Memory B cell (primary cell): ENCODE measurements around the gene LIX1.

ENCODE experiments used
- ATAC-seq: fragments of 150-1000 bp; cut with Tn5 transposase; 2 replicates; pipeline ENCODE4 v1.10.0; 2021; ENCODE audit warnings: low read depth, mild to moderate bottlenecking, moderate library complexity
- DNase-seq, 2 donors: peaks; one replicate each; pipeline ENCODE4 v3.0.0; 2022; ENCODE audit warnings: low spot score in 2 of 2
- H3K27ac Mint-ChIP-seq: one replicate; pipeline ENCODE4 v1.8.0; 2022; ENCODE audit warnings: mild to moderate bottlenecking, moderate library complexity, mixed read lengths
- H3K27me3 Mint-ChIP-seq: one replicate; pipeline ENCODE4 v1.8.0; 2022; ENCODE audit warnings: mixed read lengths
- H3K36me3 Mint-ChIP-seq: one replicate; pipeline ENCODE4 v1.8.0; 2022; ENCODE audit warnings: mild to moderate bottlenecking, mixed read lengths
- H3K4me1 Mint-ChIP-seq: one replicate; pipeline ENCODE4 v1.8.0; 2022; ENCODE audit warnings: mixed read lengths
- H3K4me3 Mint-ChIP-seq: one replicate; pipeline ENCODE4 v1.8.0; 2022; ENCODE audit warnings: mild to moderate bottlenecking, moderate library complexity, mixed read lengths
- H3K9me3 Mint-ChIP-seq: one replicate; pipeline ENCODE4 v1.8.0; 2022; ENCODE audit warnings: mixed read lengths

Gene LIX1

DNA sequence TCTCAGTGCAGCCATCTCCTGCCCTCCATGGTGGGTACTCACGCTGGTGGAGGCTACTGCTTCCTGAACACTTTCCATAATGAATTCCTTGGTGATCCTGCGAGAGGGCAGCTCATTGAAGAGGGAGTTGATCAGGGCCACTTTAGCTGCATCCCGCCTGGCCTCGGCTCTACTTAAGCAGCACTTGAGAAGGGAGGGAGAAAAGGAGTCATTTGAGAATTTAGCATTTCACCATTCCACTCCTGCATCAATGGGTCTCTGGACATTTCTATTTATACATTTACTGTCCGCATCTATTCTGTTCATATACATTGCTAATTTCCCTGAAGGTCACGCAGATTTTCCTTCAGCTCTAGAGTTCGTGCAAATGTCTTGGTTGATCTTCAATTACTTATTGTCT, 35.1 kb downstream of the LIX1 start:
- H3K4me3 Mint-ChIP-seq: no peak overlapping the region
- peaks cover 3% of the 10 kb centered on the region for H3K36me3 Mint-ChIP-seq
- no peaks in the 10 kb centered on the region for H3K9me3 Mint-ChIP-seq
- ATAC-seq (no peak), DNase-seq (no peak)
- no peak overlapping the region for H3K27ac Mint-ChIP-seq
- H3K4me1 Mint-ChIP-seq: no peaks in the 10 kb centered on the region
- H3K27me3 Mint-ChIP-seq: peaks cover 1% of the 10 kb centered on the region

DNA sequence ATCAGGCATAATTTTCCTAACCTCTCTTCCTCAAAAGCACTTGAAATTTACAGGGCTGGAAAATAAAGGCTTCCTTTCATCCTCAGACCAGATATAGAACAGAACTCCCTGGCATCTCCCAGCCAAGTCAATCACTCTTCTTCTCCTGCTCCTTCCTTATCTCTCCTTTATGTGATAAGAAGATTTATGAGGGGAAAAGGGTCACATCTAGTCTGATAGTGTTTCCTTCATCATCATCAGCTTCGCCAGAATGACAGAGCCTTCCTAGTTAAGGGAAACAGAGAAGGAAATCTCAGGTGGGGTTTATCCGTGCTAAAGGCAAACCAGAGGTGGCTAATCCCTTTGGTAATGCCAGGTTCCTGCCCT, 36.2 kb downstream of the LIX1 start:
- H3K4me3 Mint-ChIP-seq: no peak overlapping the region
- ATAC-seq (no peak), DNase-seq (no peak)
- H3K9me3 Mint-ChIP-seq: no peaks in the 10 kb centered on the region
- no peak overlapping the region for H3K27ac Mint-ChIP-seq
- H3K4me1 Mint-ChIP-seq: no peaks in the 10 kb centered on the region
- H3K27me3 Mint-ChIP-seq: peaks cover 1% of the 10 kb centered on the region
- peaks cover 3% of the 10 kb centered on the region for H3K36me3 Mint-ChIP-seq

DNA sequence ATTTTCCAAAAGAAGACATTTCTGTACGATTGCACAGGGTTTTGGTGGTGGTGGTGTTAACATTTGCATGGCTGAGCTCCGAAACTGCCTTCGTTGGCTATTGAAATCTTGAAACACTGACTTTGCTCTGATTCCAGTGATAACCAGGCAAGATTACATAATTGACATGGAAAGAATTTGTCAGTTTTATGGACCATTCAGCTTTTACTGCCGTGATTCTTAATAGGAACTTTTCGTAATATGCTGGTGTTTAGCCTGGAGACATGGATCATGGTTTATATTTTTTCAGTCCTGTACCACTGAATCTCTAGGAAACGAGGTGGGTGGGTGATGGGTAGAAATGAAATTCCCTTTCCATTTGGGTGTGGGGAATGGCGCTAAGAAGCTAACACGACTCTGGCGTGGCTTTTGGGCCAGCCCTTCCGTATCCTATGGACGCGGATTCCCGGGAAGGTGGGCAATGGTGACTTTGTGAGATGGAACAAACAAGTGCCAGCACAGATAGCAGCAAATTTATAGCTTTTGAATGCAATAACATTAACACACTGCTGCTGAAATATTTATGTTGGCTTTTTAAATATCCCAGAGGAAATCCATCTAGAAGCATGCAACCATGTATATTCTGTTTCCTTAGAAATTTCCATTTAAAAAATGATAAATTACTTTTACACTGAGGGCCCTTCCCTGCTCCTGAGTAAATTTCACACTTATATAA, 36.8 kb downstream of the LIX1 start:
- H3K27me3 Mint-ChIP-seq: peaks cover 1% of the 10 kb centered on the region
- H3K4me1 Mint-ChIP-seq: no peaks in the 10 kb centered on the region
- H3K4me3 Mint-ChIP-seq: no peak overlapping the region
- no peak for ATAC-seq
- H3K9me3 Mint-ChIP-seq: no peaks in the 10 kb centered on the region
- H3K27ac Mint-ChIP-seq: no peak overlapping the region
- DNase-seq: no peak
- H3K36me3 Mint-ChIP-seq: peaks cover 3% of the 10 kb centered on the region

DNA sequence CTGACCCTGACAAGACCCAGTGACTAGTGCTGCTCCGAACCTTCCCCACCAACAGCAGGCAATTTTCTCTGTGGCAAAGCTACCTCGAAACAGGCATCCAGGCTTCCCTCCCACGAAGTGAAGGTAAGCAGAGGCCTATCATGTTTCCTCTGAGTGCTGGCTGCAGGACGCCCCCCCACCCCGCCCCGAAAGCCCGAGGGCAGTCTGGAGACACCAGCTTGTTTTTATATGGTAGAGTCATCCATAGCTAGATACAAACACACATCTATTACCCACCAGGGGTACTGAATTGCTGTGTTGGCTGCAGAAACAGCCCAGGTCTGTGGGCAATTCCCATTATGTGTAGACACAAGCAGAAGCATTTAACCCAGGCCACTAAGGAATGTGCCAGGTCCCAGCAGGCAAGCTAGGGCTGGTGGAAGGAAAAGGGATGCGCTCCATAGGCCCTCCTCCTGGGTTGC, 40.4 kb downstream of the LIX1 start:
- Mint-ChIP-seq H3K27me3 (peaks cover 2% of the 10 kb centered on the region), H3K4me3 (no peak overlapping the region), H3K36me3 (no peaks in the 10 kb centered on the region), H3K9me3 (no peaks in the 10 kb centered on the region), H3K27ac (no peak overlapping the region), H3K4me1 (peaks cover 3% of the 10 kb centered on the region)
- DNase-seq (no peak), ATAC-seq (no peak)

DNA sequence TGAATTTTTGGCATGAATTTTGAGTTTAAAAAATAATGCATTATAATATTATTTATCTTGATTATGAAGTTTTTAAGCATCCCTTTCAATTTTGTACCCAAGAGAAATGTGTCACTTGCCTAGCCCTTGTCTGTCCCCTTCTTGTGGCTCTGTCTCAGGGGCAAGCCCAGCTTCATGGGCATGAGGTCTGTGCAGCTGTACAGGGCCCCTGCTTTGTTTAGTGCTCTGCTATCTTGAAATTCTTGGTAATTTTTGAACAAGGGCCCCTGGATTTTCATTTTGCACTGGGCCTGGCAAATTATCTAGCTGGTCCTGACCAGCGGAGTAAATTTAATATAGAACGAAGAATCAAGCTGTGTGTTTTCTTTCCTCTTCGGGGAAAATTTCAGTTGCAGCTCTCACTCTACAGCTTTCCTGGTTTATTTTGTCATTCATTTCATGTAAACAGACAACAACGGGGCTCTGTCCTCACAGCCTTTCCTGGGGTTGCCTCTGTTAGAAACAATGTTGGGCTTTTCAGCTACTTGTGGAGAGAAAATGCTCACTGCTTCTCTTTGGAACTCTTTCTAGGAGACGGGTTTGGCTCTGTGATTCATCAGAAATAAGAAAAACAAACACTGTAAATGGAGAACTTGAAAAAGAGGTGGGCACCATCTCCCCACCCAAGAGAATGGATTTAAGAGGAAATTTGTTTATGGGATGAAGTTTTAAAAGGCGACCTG, 41.1 kb downstream of the LIX1 start:
- DNase-seq (no peak), ATAC-seq (no peak)
- no peak overlapping the region for H3K4me3 Mint-ChIP-seq
- peaks cover 3% of the 10 kb centered on the region for H3K4me1 Mint-ChIP-seq
- H3K27me3 Mint-ChIP-seq: peaks cover 2% of the 10 kb centered on the region
- no peaks in the 10 kb centered on the region for H3K36me3 Mint-ChIP-seq
- no peak overlapping the region for H3K27ac Mint-ChIP-seq
- H3K9me3 Mint-ChIP-seq: no peaks in the 10 kb centered on the region

DNA sequence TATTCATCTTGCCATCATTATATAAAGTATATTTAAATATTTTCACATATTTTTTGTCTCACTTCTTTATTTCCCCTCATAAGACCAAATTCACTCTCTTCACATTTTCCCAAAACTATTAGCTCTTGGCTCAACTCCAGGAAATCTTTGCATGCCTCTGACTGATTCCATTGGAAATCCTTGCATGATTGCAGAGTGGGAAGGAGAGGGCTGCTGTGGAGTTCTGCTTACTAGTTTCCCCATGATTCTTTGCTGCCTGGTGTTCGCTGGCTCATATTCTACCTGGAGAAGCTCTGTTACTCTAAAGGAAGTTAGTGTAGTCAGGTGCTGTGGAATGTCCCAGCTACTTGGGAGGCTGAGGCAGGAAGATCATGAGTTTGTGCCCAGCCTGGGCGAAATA, 41.9 kb downstream of the LIX1 start:
- Mint-ChIP-seq H3K27ac (no peak overlapping the region), H3K4me3 (no peak overlapping the region), H3K4me1 (peaks cover 3% of the 10 kb centered on the region), H3K27me3 (peaks cover 2% of the 10 kb centered on the region), H3K36me3 (no peaks in the 10 kb centered on the region), H3K9me3 (no peaks in the 10 kb centered on the region)
- DNase-seq (no peak), ATAC-seq (no peak)

DNA sequence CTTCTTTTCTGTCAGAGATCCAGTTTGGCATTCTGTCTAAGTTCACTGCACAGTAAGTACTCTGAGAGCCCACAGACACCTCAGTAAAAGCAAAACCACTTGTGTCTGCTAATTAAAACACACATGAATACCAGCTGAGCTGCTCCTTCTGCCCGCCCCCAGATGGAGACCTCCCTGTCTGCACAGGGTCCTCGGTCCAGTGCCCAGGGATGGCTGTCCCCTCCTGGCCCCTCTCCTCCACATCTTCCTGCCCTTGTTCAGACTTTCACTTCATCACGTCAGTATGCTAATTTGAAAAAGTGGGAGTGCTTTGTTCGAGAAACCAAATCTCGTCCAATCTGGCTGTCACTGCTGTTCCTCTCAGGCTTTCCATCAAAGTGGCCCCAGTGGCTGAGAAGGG, 43.5 kb downstream of the LIX1 start:
- no peak for DNase-seq
- Mint-ChIP-seq H3K4me3 (no peak overlapping the region), H3K27me3 (peaks cover 2% of the 10 kb centered on the region), H3K4me1 (peaks cover 3% of the 10 kb centered on the region), H3K27ac (no peak overlapping the region), H3K9me3 (no peaks in the 10 kb centered on the region), H3K36me3 (no peaks in the 10 kb centered on the region)
- no peak for ATAC-seq

DNA sequence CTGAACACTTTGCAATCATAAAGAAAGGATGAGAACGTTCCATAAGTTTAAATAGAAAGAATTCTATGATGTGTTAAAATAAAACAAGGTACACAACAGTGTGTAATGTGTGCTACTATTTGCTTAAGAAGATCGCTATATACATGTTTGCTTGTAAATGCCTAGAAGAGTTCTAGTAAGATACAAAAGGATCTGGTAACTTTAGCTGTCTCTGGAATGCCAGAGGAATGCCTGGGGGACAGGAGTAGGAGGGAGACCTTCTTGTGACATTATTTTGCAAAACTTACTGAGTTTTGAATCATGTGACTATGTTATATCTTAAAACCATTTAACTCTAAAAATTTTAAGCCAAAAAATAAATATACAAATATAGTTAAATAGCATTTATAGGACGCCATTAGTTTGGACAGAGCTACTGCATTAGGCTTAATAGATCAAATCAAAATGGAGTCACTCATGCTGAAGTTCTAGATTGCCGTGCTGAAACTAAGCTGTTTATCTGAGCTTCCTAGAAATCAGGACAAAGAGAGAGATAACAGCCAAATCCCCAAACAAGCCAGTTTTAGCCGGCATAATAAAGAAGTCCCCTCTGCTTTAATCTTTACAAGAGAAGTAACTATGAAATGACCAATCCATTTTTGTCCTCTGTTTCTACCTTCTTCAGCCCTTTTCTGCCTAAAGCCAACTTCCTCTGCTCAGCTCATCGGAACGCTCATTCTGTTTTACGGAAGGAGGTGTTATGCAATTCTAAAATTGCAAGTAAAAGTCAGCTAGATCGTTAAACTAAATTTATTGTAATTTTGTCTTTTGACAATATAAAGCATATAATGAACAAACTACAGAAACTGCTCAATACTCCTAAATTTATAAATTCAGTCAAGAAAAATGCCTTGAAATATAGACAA, 44.8 kb downstream of the LIX1 start:
- Mint-ChIP-seq H3K27ac (no peak overlapping the region), H3K36me3 (no peaks in the 10 kb centered on the region)

DNA sequence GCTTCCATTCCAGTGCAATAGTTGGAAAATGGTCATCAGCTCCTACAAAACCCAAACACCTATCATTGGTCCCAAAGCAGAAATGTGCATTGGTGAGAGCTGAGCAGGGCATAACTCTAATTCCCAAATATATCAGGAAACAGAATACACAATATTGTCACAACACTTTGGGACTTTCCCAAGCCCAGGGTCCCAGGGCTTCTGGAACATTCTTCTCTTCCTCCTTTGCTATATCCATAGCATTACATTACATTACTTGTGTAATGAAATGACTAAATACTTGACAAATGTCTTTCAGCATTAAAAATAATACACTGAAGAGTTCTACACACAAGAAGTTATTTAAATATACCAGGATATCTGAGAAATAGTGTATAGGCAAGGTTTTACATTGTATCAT, 45.6 kb downstream of the LIX1 start:
- H3K36me3 Mint-ChIP-seq: no peaks in the 10 kb centered on the region
- DNase-seq: no peak
- peaks cover 3% of the 10 kb centered on the region for H3K4me1 Mint-ChIP-seq
- no peak for ATAC-seq
- H3K27me3 Mint-ChIP-seq: peaks cover 2% of the 10 kb centered on the region
- H3K9me3 Mint-ChIP-seq: no peaks in the 10 kb centered on the region
- H3K4me3 Mint-ChIP-seq: no peak overlapping the region
- no peak overlapping the region for H3K27ac Mint-ChIP-seq

More for the DNA sequence above, 44.8 kb downstream of the LIX1 start:
- ATAC-seq (no peak), DNase-seq (no peak)
- Mint-ChIP-seq H3K4me1 (peaks cover 3% of the 10 kb centered on the region), H3K9me3 (no peaks in the 10 kb centered on the region), H3K4me3 (no peak overlapping the region), H3K27me3 (peaks cover 2% of the 10 kb centered on the region)

DNA sequence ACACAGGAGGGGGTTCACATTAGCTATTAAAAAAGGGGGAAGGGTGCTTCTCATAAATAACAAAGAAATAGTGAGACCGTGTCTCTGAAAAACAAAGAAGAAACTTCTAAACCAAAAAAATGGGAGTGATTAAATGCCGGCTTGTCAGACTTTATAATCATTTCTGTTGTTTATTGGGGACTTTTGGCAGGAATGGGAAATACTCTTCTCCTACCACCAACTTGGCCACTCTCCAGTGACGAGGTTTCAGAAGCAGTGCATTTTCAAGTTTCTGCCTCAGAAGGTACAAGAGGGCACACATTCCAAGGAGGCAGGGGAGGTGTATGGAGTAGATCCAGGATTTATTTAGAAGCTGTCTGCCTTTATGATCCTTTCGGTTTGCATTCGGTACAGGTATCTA, 46.2 kb downstream of the LIX1 start:
- ATAC-seq (no peak), DNase-seq (no peak)
- Mint-ChIP-seq H3K9me3 (no peaks in the 10 kb centered on the region), H3K27ac (no peak overlapping the region), H3K4me3 (no peak overlapping the region), H3K4me1 (peaks cover 3% of the 10 kb centered on the region), H3K36me3 (no peaks in the 10 kb centered on the region), H3K27me3 (peaks cover 2% of the 10 kb centered on the region)

DNA sequence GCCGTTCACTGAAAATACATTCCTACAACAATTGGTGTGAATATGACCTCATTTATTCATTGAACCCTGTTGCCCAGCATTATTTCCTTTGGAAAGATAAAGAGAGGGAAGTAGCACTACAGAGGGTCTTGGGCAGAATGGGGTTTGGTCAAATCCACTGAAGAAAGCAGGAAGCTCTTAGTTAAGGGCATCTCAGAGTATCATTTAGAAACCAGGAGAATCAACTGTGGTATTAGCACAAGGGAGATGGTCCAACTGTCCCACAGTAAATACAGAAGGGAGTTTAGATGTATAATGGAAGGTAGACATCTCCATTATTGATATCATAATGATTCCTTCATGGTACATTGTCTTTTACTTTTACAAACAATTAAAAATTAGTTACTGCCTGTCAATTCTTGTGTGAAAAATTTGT, 47.1 kb downstream of the LIX1 start:
- no peaks in the 10 kb centered on the region for H3K9me3 Mint-ChIP-seq
- no peaks in the 10 kb centered on the region for H3K36me3 Mint-ChIP-seq
- H3K27ac Mint-ChIP-seq: no peak overlapping the region
- peaks cover 2% of the 10 kb centered on the region for H3K27me3 Mint-ChIP-seq
- no peak for DNase-seq
- H3K4me1 Mint-ChIP-seq: peaks cover 3% of the 10 kb centered on the region
- no peak overlapping the region for H3K4me3 Mint-ChIP-seq
- ATAC-seq: no peak

DNA sequence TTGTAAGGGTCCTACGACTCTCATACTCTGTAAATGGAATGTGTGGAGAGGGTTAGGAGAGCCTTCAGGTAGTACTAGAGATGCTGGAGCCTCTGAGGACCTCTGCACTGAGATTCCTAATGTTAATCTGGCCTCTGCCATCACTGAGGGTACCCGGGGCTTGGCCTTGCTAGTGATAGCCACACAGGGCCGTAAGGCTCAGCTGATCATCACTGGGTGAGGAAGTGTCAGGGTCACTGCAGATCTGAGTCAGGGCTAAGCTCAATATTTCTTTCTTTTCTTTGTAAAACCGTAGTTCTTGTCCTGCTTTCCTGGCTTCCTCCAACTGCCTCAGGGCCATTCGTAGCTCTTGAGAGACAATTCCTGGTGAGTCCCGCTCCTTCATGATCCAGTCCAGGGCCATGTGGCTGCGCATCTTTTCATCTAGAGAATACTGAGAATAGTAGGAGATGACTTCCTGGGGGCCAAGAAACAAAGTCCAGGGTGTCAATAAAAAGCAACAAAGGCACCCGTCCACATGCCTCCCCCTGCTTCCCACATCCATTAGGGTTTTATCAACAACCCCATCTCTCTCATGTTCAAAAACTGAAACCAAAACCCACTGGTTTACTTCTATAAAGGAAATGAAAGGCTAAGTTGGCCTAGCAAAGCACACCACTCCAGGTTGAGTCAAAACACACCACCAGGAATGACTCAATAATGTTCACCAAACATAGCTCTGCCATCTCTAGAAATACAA, 47.7 kb downstream of the LIX1 start:
- H3K4me1 Mint-ChIP-seq: peaks cover 3% of the 10 kb centered on the region
- peaks cover 2% of the 10 kb centered on the region for H3K27me3 Mint-ChIP-seq
- DNase-seq: no peak
- ATAC-seq: no peak
- H3K9me3 Mint-ChIP-seq: no peaks in the 10 kb centered on the region
- H3K27ac Mint-ChIP-seq: no peak overlapping the region
- H3K4me3 Mint-ChIP-seq: no peak overlapping the region
- H3K36me3 Mint-ChIP-seq: no peaks in the 10 kb centered on the region

DNA sequence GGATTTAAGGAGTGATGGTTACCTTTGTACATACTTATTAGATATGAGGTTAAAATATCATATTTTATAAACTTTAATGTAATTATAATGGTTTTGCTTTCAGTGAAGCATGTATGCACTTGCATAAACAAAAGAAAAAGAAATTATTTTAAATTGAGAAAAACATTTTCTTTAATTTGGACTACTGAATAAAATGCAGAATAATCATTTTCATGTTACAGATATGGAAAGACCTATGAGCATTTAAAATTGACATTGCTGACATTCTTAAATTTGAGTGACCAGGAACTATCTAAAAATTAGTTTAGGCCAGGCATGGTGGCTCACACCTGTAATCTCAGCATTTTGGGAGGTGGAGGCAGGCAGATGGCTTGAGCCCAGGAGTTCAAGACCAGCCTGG, 49.2 kb downstream of the LIX1 start:
- H3K27ac Mint-ChIP-seq: no peak overlapping the region
- no peak for ATAC-seq
- H3K4me1 Mint-ChIP-seq: peaks cover 2% of the 10 kb centered on the region
- no peaks in the 10 kb centered on the region for H3K9me3 Mint-ChIP-seq
- no peak for DNase-seq
- no peak overlapping the region for H3K4me3 Mint-ChIP-seq
- no peaks in the 10 kb centered on the region for H3K36me3 Mint-ChIP-seq
- H3K27me3 Mint-ChIP-seq: no peaks in the 10 kb centered on the region

DNA sequence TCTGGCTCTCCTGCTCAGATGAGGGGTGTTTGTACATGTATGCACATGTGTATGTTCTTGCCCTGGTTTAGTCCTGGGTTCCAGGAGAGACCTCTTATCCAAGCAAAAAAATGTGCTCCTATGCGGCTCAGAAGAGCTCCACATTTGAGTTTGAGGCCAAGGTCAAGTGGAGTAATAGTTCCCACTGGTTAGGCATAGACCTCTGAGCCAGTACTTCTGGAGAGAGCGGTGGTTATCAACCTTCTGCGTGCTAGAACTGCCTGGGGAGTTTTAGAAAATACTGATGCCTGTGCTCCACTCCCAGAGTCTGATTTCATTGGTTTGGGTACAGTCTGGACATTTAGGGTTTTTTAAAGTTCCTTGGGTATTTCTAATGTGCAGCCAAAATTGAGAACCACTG, 51.5 kb downstream of the LIX1 start:
- no peaks in the 10 kb centered on the region for H3K27me3 Mint-ChIP-seq
- no peak overlapping the region for H3K27ac Mint-ChIP-seq
- H3K4me1 Mint-ChIP-seq: peaks cover 4% of the 10 kb centered on the region
- DNase-seq: no peak
- H3K4me3 Mint-ChIP-seq: no peak overlapping the region
- ATAC-seq: no peak
- H3K36me3 Mint-ChIP-seq: no peaks in the 10 kb centered on the region
- H3K9me3 Mint-ChIP-seq: no peaks in the 10 kb centered on the region
